ENCODE results near the gene NFIX.

NFIX gene

DNA sequence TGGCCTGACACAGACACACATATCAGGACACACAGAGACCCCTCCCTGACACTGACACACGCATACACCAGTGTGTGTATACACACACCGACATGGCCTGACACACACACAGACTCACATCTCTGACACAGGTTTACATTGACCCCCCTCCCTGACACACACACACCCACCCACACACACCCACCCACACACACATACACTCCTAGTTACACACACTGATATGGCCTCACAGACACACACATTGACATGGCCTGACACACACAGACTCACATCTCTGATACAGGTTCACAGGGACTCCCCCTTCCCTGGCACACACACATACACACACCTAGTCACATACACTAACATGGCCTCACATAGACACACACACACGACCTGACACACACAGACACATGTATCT lies 4.4 kb upstream of the NFIX start:
- H3K9me3 Mint-ChIP-seq: no peaks in the 10 kb centered on the region
- H3K4me1 Mint-ChIP-seq: peaks cover 6% of the 10 kb centered on the region
- no peak overlapping the region for H3K27ac Mint-ChIP-seq
- no peaks in the 10 kb centered on the region for H3K36me3 Mint-ChIP-seq (ENCODE audit: low read depth)
- ATAC-seq (no peak), DNase-seq (no peak)
- no peak overlapping the region for H3K4me3 Mint-ChIP-seq
- H3K27me3 Mint-ChIP-seq: peaks cover 11% of the 10 kb centered on the region

DNA sequence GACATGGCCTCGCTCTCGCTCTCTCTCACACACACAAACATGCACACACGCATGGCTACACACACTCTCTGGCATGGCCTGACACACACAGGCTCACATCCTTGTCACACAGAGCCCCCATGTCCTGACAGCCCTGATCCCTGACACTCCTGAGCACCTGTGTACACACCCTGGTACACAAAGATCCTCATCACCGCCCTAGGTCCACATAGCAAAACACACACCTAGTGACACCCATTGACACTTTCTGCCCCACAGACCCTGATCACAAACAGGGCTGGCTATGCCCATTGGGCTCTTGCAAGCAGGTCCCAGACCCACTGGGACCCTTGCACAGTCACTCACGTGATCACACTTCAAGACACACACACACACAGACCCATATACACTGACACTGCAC lies 4.0 kb upstream of the NFIX start:
- ATAC-seq (no peak), DNase-seq (no peak)
- Mint-ChIP-seq H3K4me3 (no peak overlapping the region), H3K9me3 (no peaks in the 10 kb centered on the region), H3K27ac (no peak overlapping the region), H3K4me1 (peaks cover 7% of the 10 kb centered on the region), H3K27me3 (peaks cover 11% of the 10 kb centered on the region), H3K36me3 (ENCODE audit: low read depth) (no peaks in the 10 kb centered on the region)

DNA sequence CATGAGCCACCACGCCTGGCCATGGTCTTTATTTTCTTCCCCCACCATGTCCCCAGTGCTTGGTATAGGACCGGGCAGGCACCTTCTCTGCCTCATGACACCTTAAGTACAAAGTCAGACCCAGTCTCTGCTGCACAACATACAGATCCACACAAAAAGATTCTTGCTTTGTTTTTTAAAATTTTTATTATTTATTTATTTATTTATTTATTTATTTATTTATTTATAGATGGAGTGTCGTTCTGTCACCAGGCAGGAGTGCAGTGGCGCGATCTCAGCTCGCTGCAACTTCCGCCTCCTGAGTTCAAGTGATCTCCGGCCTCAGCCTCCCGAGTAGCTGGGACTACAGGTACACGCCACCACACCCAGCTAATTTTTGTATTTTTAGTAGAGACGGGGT lies 2.5 kb upstream of the NFIX start:
- H3K27me3 Mint-ChIP-seq: peaks cover 13% of the 10 kb centered on the region
- no peak overlapping the region for H3K4me3 Mint-ChIP-seq
- ATAC-seq: no peak
- H3K9me3 Mint-ChIP-seq: no peaks in the 10 kb centered on the region
- no peak for DNase-seq
- peaks cover 11% of the 10 kb centered on the region for H3K4me1 Mint-ChIP-seq
- no peaks in the 10 kb centered on the region for H3K36me3 Mint-ChIP-seq (ENCODE audit: low read depth)
- H3K27ac Mint-ChIP-seq: no peak overlapping the region

DNA sequence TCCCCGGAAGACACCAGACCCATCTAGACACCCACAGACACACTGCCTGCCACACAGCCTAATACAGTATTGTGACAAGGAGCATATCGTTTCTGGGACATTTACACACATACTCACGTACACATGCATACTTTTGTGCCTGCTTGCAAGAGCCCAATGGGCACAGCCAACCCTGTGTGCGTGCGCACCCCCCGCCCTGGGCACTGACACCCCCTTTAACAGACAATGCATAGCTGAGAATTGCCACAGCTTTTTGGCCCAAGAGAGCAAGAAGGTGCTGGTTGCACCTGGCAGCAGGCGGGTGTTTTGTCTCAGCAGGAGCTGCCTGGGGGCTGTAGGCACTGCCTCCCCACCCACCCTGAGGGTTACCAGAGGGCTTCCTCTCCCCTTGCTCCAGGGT lies 1.7 kb upstream of the NFIX start:
- Mint-ChIP-seq H3K27me3 (peaks cover 13% of the 10 kb centered on the region), H3K4me1 (peaks cover 11% of the 10 kb centered on the region), H3K36me3 (ENCODE audit: low read depth) (no peaks in the 10 kb centered on the region), H3K27ac (no peak overlapping the region), H3K4me3 (no peak overlapping the region), H3K9me3 (no peaks in the 10 kb centered on the region)
- DNase-seq: no peak
- no peak for ATAC-seq

GRCh38 chr19:12995596-12996405 lies 526 bp downstream of the NFIX start:
- peak overlapping the region; percentile 75 for H3K4me3 Mint-ChIP-seq
- H3K9me3 Mint-ChIP-seq: no peaks in the 10 kb centered on the region
- DNase-seq (no peak), ATAC-seq (peak; percentile 10)
- H3K36me3 Mint-ChIP-seq (ENCODE audit: low read depth): no peaks in the 10 kb centered on the region
- H3K4me1 Mint-ChIP-seq: peaks cover 11% of the 10 kb centered on the region
- peaks cover 13% of the 10 kb centered on the region for H3K27me3 Mint-ChIP-seq
- H3K27ac Mint-ChIP-seq: peak overlapping the region; percentile 58

DNA sequence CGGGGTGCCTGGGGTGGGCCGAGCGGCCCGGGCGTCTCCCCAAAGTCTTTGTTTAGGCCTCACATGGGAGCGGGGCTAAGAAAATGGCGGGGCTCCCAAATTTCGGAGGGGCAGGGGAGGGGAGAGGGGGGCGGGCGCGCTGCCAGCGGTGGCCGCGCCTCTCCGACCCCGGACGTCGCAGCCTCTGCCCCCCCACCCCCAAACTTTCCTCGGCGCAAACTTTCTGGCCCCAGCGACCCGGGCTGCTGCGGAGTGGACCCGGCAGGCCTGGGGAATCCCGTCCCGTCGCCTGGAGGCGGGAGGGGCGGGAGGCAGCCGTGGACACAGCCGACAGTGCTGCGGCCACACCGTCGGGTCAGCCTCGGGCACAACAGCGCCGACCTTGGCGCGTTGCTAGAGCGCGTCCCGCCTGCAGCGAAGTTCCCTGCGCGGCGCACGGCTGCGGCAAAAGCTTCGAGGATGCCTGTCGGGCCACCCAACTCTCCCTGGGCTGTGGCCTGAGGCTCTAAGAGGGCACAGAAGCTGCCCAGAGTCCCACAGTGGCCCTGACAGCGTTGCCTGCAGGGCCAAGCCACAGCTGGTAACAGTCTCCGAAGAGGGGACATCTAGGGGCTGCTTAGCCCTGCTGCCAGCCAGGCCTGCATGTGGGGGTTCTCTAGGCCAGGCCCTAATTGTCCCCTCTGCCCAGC lies 1.3 kb downstream of the NFIX start:
- no peak for ATAC-seq
- peaks cover 10% of the 10 kb centered on the region for H3K27me3 Mint-ChIP-seq
- no peak for DNase-seq
- H3K4me3 Mint-ChIP-seq: peak overlapping the region; percentile 67
- no peaks in the 10 kb centered on the region for H3K36me3 Mint-ChIP-seq (ENCODE audit: low read depth)
- peaks cover 11% of the 10 kb centered on the region for H3K4me1 Mint-ChIP-seq
- no peaks in the 10 kb centered on the region for H3K9me3 Mint-ChIP-seq
- H3K27ac Mint-ChIP-seq: peak overlapping the region; percentile 33

DNA sequence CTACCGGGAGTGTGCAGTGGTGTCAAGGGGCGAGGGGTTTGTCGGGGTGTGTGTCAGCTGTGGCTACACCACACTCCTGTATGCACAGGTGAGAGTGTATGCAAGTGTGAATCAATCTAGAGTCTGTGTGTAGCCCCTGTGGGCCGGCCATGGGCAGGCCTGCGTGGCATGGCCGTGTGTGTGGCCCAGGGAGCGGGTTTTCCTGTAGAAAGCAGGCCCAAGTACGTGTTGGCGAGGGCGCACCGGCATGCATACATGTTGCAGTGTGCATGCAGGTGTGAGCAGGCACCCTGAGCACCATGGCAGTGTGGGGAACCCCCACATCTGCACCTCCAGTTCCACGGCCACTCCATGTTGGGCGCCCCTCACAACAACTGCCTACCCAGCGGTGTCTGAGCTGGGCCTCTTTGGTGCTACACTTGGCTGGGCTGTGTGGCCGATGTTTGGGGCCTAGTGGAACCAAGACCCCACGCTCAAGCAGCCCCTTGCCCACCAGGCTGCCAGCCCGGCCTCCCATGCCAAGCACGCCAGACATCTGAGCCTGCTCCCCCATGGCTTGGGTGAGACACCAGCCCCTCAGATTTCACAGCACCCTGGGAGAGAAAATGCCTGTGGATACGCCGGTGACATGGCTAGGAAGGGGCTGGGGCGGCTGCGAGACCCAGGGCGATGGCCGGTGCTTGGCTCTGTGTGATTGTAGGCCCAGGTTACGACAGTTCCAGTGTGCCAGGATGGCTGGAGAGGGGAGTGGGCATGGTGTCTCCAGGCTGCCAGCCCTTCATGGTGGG lies 2.1 kb downstream of the NFIX start:
- H3K36me3 Mint-ChIP-seq (ENCODE audit: low read depth): no peaks in the 10 kb centered on the region
- H3K4me3 Mint-ChIP-seq: peak overlapping the region; percentile 67
- H3K27ac Mint-ChIP-seq: peak overlapping the region; percentile 33
- peaks cover 11% of the 10 kb centered on the region for H3K4me1 Mint-ChIP-seq
- DNase-seq: no peak
- H3K27me3 Mint-ChIP-seq: peaks cover 10% of the 10 kb centered on the region
- no peaks in the 10 kb centered on the region for H3K9me3 Mint-ChIP-seq
- ATAC-seq: no peak

DNA sequence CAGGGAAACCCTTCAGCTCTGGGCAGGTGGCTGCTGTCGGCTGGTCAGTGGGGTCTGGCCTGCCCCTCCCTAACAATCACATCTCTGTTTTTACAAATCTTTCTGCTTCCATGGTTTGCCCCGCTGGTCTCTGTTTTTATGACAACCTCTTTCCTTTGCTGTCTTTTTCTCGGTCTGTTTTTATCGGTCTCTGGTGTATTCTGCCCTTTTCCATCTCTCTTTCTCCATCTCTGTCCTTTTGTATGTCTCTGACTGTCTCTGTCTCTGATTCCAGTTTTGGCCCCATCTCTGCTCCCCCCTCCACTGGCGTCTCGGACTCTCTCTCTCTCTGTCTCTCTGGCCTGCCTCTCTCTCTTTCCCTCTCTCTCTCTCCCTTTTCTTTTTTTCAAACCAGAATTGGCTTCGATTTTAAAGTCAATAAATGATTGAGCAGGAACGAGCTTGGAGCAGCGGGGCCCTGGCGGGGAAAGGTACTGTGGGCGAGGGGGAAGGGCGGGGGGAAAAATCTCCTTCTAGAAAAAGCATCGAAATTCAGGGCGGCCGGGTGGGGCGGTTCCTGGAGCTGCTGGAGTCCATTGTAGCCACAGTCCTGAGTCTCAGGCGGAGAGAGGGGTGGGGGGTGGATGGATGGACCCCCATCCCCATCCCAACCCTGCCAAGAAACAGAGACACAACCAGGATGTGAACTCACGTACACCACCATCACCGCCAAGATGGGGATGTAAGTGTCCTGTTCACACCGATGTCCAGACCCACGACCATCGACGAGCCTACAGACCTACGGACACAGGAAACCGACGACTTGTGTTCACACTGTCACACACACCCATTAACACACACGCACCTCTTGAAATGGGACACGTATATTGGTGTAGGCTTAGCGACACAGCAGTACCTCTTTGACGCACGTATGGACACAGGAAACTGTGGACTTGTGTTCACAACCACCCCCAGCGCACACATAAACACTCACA lies 3.0 kb downstream of the NFIX start:
- ATAC-seq: no peak
- H3K27me3 Mint-ChIP-seq: peaks cover 10% of the 10 kb centered on the region
- no peak for DNase-seq
- H3K4me3 Mint-ChIP-seq: no peak overlapping the region
- H3K36me3 Mint-ChIP-seq (ENCODE audit: low read depth): no peaks in the 10 kb centered on the region
- no peaks in the 10 kb centered on the region for H3K9me3 Mint-ChIP-seq
- peaks cover 11% of the 10 kb centered on the region for H3K4me1 Mint-ChIP-seq
- no peak overlapping the region for H3K27ac Mint-ChIP-seq

- H3K4me1 Mint-ChIP-seq: peaks cover 4% of the 10 kb centered on the region
- DNase-seq (no peak), ATAC-seq (no peak)
- H3K4me3 Mint-ChIP-seq: no peak overlapping the region
- no peak overlapping the region for H3K27ac Mint-ChIP-seq
- no peaks in the 10 kb centered on the region for H3K36me3 Mint-ChIP-seq (ENCODE audit: low read depth)
- no peaks in the 10 kb centered on the region for H3K9me3 Mint-ChIP-seq
- H3K27me3 Mint-ChIP-seq: peaks cover 3% of the 10 kb centered on the region
These were observed 5.9 kb downstream of the NFIX start for GRCh38 chr19:13001166-13001501.

DNA sequence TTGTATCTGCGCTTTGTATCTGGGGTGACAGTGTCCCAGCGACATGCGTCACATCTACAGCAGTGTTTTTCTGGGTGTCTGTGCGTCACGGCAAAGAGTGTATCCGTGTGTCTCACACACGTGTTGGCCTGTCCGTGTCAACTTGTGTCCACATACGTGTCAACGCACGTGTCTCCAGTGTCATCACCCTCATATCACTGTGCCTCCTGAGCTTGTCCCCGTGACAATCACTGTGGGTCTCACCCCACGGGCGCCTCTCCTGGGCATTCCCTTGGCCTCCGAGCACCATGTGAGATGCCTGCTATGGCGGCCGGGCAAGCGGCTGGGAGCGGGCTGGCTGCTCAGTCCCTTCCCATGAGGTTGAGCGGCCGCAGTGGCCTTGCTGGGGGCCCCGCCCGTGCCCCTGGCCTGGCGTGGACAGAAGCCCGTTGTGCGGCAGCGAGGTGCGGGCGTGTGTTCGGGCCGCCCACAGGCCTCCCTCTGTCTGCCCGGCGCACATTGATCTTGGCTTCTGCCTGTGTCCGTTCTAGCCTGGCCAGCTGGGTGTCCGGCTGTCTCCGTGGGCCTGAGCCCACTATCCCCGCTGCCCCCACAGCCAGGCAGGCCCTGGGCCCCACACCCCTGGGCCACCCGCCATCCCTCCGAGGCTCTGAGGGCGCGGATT lies 6.4 kb downstream of the NFIX start:
- no peaks in the 10 kb centered on the region for H3K36me3 Mint-ChIP-seq (ENCODE audit: low read depth)
- no peak overlapping the region for H3K4me3 Mint-ChIP-seq
- H3K4me1 Mint-ChIP-seq: peaks cover 4% of the 10 kb centered on the region
- peaks cover 3% of the 10 kb centered on the region for H3K27me3 Mint-ChIP-seq
- no peaks in the 10 kb centered on the region for H3K9me3 Mint-ChIP-seq
- DNase-seq: no peak
- no peak for ATAC-seq
- H3K27ac Mint-ChIP-seq: no peak overlapping the region

DNA sequence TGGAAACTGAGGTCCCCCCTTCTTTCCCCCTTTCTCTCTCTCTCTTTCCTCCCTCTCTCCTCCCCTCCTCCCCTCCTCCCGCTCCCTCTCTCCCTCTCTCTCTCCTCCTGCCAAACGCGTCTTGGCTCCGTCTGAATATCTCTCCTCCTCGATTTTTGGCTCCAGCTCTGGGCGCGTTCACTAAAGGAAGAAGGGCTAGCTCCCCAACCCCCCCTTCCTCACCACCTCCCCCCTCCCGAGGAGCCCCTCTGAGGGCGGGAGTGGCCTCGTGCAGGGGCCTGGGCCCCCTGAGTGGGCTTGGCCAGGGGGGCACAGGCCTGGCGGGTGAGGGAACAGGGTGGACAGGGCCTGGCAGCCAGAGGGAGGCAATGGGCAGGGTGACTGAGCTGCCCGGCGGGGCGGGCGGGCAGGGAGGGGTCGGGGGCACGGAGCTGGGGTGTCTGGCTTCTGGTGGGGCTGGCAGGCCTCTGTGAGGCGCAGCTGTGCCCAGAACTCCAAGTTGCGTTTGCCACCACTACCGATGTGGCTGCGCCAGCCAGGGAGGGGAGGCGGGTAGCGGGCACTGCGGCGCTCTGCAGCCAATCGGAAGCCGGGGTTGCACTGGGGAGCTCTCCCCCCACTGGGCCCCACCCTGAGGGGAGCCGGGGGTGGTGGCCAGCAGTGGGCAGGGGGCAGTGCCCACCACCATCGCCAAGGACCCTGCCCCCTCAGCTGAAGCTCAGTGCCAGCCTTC lies 7.1 kb downstream of the NFIX start:
- Mint-ChIP-seq H3K36me3 (ENCODE audit: low read depth) (no peaks in the 10 kb centered on the region), H3K4me3 (no peak overlapping the region), H3K9me3 (no peaks in the 10 kb centered on the region), H3K4me1 (no peaks in the 10 kb centered on the region), H3K27ac (no peak overlapping the region), H3K27me3 (no peaks in the 10 kb centered on the region)
- ATAC-seq: no peak
- no peak for DNase-seq

DNA sequence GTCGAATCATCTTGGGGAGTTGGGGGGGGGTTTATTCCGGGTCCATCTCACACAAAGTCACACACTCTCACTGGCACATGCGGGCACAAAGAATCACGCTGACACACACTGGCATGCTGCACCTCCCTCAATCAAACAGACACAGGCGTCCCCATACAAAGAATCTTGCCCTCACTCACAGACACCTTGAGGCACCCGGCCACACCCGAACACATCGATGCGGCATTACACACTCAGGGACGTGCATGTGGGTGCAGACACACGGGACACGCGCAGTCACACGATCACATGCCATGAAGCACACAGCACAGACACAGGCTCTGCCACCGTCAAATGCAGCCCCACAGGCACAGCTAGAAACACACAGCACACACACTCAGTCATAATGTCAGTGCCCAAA lies 7.8 kb downstream of the NFIX start:
- H3K9me3 Mint-ChIP-seq: no peaks in the 10 kb centered on the region
- H3K27ac Mint-ChIP-seq: no peak overlapping the region
- DNase-seq (no peak), ATAC-seq (no peak)
- no peak overlapping the region for H3K4me3 Mint-ChIP-seq
- peaks cover 3% of the 10 kb centered on the region for H3K27me3 Mint-ChIP-seq
- no peaks in the 10 kb centered on the region for H3K4me1 Mint-ChIP-seq
- H3K36me3 Mint-ChIP-seq (ENCODE audit: low read depth): no peaks in the 10 kb centered on the region

DNA sequence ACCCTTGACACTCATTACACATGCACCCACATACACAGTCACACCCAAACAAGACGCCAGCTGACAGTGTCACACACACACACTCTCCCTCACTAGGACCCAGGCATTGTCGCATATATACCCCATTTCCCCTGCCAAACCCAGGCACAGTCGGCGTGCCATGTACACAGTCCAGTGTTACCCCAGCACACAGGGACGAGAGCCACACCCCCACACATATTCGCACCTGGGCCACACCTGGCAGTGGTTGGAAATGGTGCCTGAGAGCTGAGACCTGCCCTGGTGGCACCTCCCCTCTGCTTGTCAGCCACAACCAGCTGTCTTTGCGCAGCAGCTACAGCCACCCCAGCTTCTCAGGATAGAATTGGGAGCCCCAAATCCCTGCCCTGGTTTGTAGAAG lies 9.0 kb downstream of the NFIX start:
- no peak for ATAC-seq
- H3K27me3 Mint-ChIP-seq: peaks cover 7% of the 10 kb centered on the region
- H3K9me3 Mint-ChIP-seq: no peaks in the 10 kb centered on the region
- no peak for DNase-seq
- H3K36me3 Mint-ChIP-seq (ENCODE audit: low read depth): no peaks in the 10 kb centered on the region
- H3K4me3 Mint-ChIP-seq: no peak overlapping the region
- H3K4me1 Mint-ChIP-seq: no peaks in the 10 kb centered on the region
- H3K27ac Mint-ChIP-seq: no peak overlapping the region

Measured in activated naive CD8-positive, alpha-beta T cell treated with anti-CD3 and anti-CD28 coated beads, Interleukin-2, amount 50 U/mL, for 24 hours (primary cell).